GM23248 (cell line): ENCODE results near the gene PLEKHG1. TPM values are rescaled to one million over a fixed set of nuclear protein-coding genes. Genes with fewer than 3 reads are reported as not detected.

ENCODE experiments used
- DNase-seq: peaks from one replicate; pipeline ENCODE4 v3.0.0-alpha.2; 2015
- H2AFZ ChIP-seq: fragments of 200-600 bp; sonication (generic); 2 replicates; pipeline ENCODE4 v1.6.1; 2016; ENCODE audit warnings: antibody characterized with exemption
- H3F3A ChIP-seq: fragments of 200-600 bp; sonication (generic); 2 replicates; pipeline ENCODE4 v1.6.1; 2016; ENCODE audit warnings: mild to moderate bottlenecking, antibody characterized with exemption, mixed run types; ENCODE audit not compliant: insufficient read depth
- H3K27ac ChIP-seq: fragments of 200-600 bp; sonication (generic); 2 replicates; pipeline ENCODE4 v1.5.1; 2016; ENCODE audit warnings: mild to moderate bottlenecking
- H3K27me3 ChIP-seq: fragments of 200-600 bp; sonication (generic); replicated peaks from 2 replicates; pipeline ENCODE4 v1.6.1; 2016; ENCODE audit warnings: mild to moderate bottlenecking; ENCODE audit not compliant: insufficient read depth
- H3K36me3 ChIP-seq: fragments of 200-600 bp; sonication (generic); 2 replicates; pipeline ENCODE4 v1.6.1; 2016; ENCODE audit warnings: low read depth, mild to moderate bottlenecking
- H3K4me1 ChIP-seq: fragments of 200-600 bp; sonication (generic); 2 replicates; pipeline ENCODE4 v1.6.1; 2016; ENCODE audit warnings: mild to moderate bottlenecking; ENCODE audit not compliant: insufficient read depth
- H3K4me2 ChIP-seq: fragments of 200-600 bp; sonication (generic); one replicate; pipeline ENCODE4 v1.6.1; 2016; ENCODE audit warnings: mild to moderate bottlenecking; ENCODE audit not compliant: unreplicated experiment
- H3K4me3 ChIP-seq: fragments of 200-600 bp; sonication (generic); 2 replicates; pipeline ENCODE4 v1.5.1; 2016; ENCODE audit warnings: mild to moderate bottlenecking
- H3K79me2 ChIP-seq: fragments of 200-600 bp; sonication (generic); 2 replicates; pipeline ENCODE4 v1.6.1; 2016; ENCODE audit warnings: mild to moderate bottlenecking; ENCODE audit not compliant: insufficient read depth
- H3K9ac ChIP-seq: fragments of 200-600 bp; sonication (generic); 2 replicates; pipeline ENCODE4 v1.6.1; 2016; ENCODE audit warnings: mild to moderate bottlenecking
- H3K9me2 ChIP-seq: fragments of 200-600 bp; sonication (generic); 2 replicates; pipeline ENCODE4 v1.6.1; 2016; ENCODE audit warnings: mixed run types, mild to moderate bottlenecking, moderate library complexity; ENCODE audit not compliant: insufficient read depth
- H3K9me3 ChIP-seq: fragments of 200-600 bp; sonication (generic); one replicate; pipeline ENCODE4 v1.6.1; 2017; ENCODE audit warnings: low read depth
- H4K20me1 ChIP-seq: fragments of 200-600 bp; sonication (generic); 2 replicates; pipeline ENCODE4 v1.6.0; 2016; ENCODE audit not compliant: insufficient read depth
- EZH2 ChIP-seq: fragments of 200-600 bp; sonication (generic); IDR thresholded peaks from 2 replicates; pipeline ENCODE4 v1.6.1; 2018; ENCODE audit warnings: antibody characterized with exemption, mild to moderate bottlenecking; ENCODE audit not compliant: insufficient read depth, poor library complexity, severe bottlenecking
- EZH2phosphoT487 ChIP-seq: fragments of 200-600 bp; sonication (generic); IDR thresholded peaks from 2 replicates; pipeline ENCODE4 v1.6.1; 2018; ENCODE audit warnings: antibody characterized with exemption, moderate library complexity, mild to moderate bottlenecking, low read depth; ENCODE audit not compliant: insufficient read depth
- WGBS, 2 experiments: methylation state at CpG; one replicate each; pipeline ENCODE4 v1.1.6; 2015 to 2017; ENCODE audit warnings: low lambda C conversion rate in 2 of 2, low coverage in 1 of 2; ENCODE audit errors: missing lambda C conversion rate in 2 of 2; 5-methylcytosine and 5-hydroxymethylcytosine counted together
- in situ Hi-C: fragments of 300-500 bp; cut with MboI; formaldehyde crosslinking; loops from 2 replicates; pipeline ENCODE4 v1.15.0; 2020
- polyA plus RNA-seq: library from polyadenylated mRNA; unstranded; fragments of >200 nt; fragmentation: Nextera tagmentation; extraction: Ambion mirVana; gene quantifications from 2 replicates; pipeline ENCODE4 v1.2.1, GENCODE V29; 2016
- total RNA-seq: library from RNA; depleted of rRNA; stranded (reverse); fragments of >200 nt; shearing (Covaris generic); gene quantifications from 2 replicates; pipeline ENCODE4 v1.2.3, GENCODE V29; 2014

PLEKHG1 gene
- total and polyA plus RNA-seq, 2 experiments from 2014 or later = 0.11 to 0.51 TPM

- H3K9ac ChIP-seq = no peak overlapping the region
- no peaks in the 10 kb centered on the region for H3F3A ChIP-seq
- no peaks in the 10 kb centered on the region for H3K79me2 ChIP-seq
- no peak overlapping the region for H3K27ac ChIP-seq
- in situ Hi-C loops = no loop called here
- no peaks in the 10 kb centered on the region for H3K36me3 ChIP-seq
- H2AFZ ChIP-seq = no peak overlapping the region
- no peak overlapping the region for H3K4me2 ChIP-seq
- no peaks in the 10 kb centered on the region for H3K9me3 ChIP-seq
- 64% methylated on average over 6 of the region's 6 CpGs for WGBS, 2 experiments
- TF ChIP-seq EZH2 (no peak), EZH2phosphoT487 (no peak)
- no peaks in the 10 kb centered on the region for H4K20me1 ChIP-seq
- no peaks in the 10 kb centered on the region for H3K9me2 ChIP-seq
- no peaks in the 10 kb centered on the region for H3K4me1 ChIP-seq
- no peak for DNase-seq
- H3K4me3 ChIP-seq = no peak overlapping the region
- peaks cover 26% of the 10 kb centered on the region for H3K27me3 ChIP-seq
These were observed 18.1 kb downstream of the PLEKHG1 start for GRCh38 chr6:150617496-150618460.

GRCh38 chr6:150619275-150619674 lies 19.6 kb downstream of the PLEKHG1 start:
- Histone ChIP-seq H2AFZ (no peak overlapping the region), H3K9me2 (no peaks in the 10 kb centered on the region), H3K4me1 (no peaks in the 10 kb centered on the region), H3K4me3 (no peak overlapping the region), H3K27ac (no peak overlapping the region), H3F3A (no peaks in the 10 kb centered on the region), H3K9ac (no peak overlapping the region), H3K4me2 (no peak overlapping the region), H3K27me3 (peaks cover 18% of the 10 kb centered on the region), H4K20me1 (no peaks in the 10 kb centered on the region), H3K79me2 (no peaks in the 10 kb centered on the region), H3K36me3 (no peaks in the 10 kb centered on the region), H3K9me3 (no peaks in the 10 kb centered on the region)
- no peak for DNase-seq
- 94 to 100% methylated on average over 3 of the region's 3 CpGs for WGBS, 2 experiments
- no peak for TF ChIP-seq EZH2phosphoT487
- no peak for TF ChIP-seq EZH2
- in situ Hi-C loops = no loop called here

GRCh38 chr6:150620244-150620643 lies 20.6 kb downstream of the PLEKHG1 start:
- Histone ChIP-seq H3K9ac (no peak overlapping the region), H3K27ac (no peak overlapping the region), H3F3A (no peaks in the 10 kb centered on the region), H3K36me3 (no peaks in the 10 kb centered on the region), H4K20me1 (no peaks in the 10 kb centered on the region), H3K4me3 (no peak overlapping the region), H3K9me3 (no peaks in the 10 kb centered on the region), H3K9me2 (no peaks in the 10 kb centered on the region), H3K4me2 (no peak overlapping the region), H2AFZ (no peak overlapping the region), H3K79me2 (no peaks in the 10 kb centered on the region), H3K27me3 (peaks cover 14% of the 10 kb centered on the region), H3K4me1 (no peaks in the 10 kb centered on the region)
- no peak for DNase-seq
- TF ChIP-seq EZH2phosphoT487 (no peak), EZH2 (no peak)
- 59 to 65% methylated on average over 3 of the region's 3 CpGs for WGBS, 2 experiments
- in situ Hi-C loops = no loop called here

- Histone ChIP-seq H3F3A (no peaks in the 10 kb centered on the region), H3K4me3 (no peak overlapping the region), H3K9ac (no peak overlapping the region), H3K4me1 (no peaks in the 10 kb centered on the region), H3K9me2 (no peaks in the 10 kb centered on the region), H3K4me2 (no peak overlapping the region), H2AFZ (no peak overlapping the region), H3K9me3 (no peaks in the 10 kb centered on the region), H3K27me3 (peaks cover 10% of the 10 kb centered on the region; the same call in 1 of the 2 replicates), H3K36me3 (no peaks in the 10 kb centered on the region), H3K27ac (no peak overlapping the region), H4K20me1 (no peaks in the 10 kb centered on the region), H3K79me2 (no peaks in the 10 kb centered on the region)
- TF ChIP-seq EZH2phosphoT487 (no peak), EZH2 (no peak)
- DNase-seq = no peak
- in situ Hi-C loops = no loop called here
- 64 to 78% methylated on average over 2 of the region's 2 CpGs for WGBS, 2 experiments
These were observed 21.1 kb downstream of the PLEKHG1 start for GRCh38 chr6:150620763-150621162.
